ENCODE data around the gene SYNE1. TPM values are rescaled to one million over a fixed set of nuclear protein-coding genes. Genes with fewer than 3 reads are reported as not detected.

SYNE1 gene
- total RNA-seq, 1 donor from 2014 or later = 6.0 TPM

DNA sequence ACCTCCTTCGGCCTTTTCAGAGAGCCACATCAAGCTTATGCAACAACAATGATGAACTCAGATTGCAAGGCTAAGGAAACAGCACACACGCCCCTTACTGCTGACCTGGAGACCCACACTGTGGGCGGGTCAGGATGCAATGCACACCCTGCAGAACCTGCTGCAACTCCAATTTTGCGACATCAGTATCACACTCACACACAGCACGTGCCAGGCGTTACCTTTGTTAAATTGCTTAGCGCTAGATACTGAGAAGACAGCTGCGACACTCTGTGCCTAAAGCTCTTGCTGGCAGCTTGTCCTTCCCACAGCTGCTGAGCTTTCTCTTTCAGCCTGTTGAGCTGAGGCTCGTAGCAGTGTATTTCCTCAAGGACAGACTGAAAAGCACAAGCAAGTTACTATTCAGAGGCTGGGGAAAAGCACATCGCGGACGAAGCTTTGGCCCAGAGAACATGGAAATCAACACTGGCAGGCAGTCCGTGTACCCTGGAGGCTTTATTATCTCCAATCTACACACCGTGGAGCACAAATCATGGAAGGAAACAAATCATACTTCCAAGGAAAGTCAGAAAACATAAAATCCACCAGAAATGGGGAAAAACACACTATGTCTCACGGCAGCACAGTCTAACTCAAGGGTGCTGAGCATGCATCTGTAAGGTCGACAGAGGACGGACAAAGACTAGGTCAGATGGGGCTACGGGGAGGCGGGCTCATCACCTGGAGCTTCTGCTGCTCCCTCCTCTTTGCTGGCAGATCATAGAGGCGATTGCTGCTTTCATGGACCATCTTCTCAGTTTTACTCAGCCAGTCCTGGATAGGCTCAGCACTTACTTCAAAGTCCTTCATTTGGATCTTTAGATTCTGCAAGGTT, 268.2 kb downstream of the SYNE1 start:
- peak; percentile 55 for DNase-seq (ENCODE audit: low spot score)
- Mint-ChIP-seq H3K4me1 (peaks cover 14% of the 10 kb centered on the region), H3K27ac (peak overlapping the region; percentile 32), H3K4me3 (no peak overlapping the region), H3K27me3 (ENCODE audit: insufficient read depth, low read depth) (peaks cover 3% of the 10 kb centered on the region), H3K9me3 (no peaks in the 10 kb centered on the region), H3K36me3 (peaks cover 22% of the 10 kb centered on the region)
- Histone ChIP-seq H3K79me2 (ENCODE audit: low read depth) (no peaks in the 10 kb centered on the region), H3K4me3 (no peak overlapping the region), H3K27me3 (no peaks in the 10 kb centered on the region), H3F3A (ENCODE audit: low read depth) (no peaks in the 10 kb centered on the region), H3K27ac (peak overlapping the region; percentile 41), H3K9ac (no peak overlapping the region), H3K36me3 (no peaks in the 10 kb centered on the region), H3K9me3 (ENCODE audit: low read depth) (no peaks in the 10 kb centered on the region), H3K4me2 (no peak overlapping the region), H2AFZ (replicated peaks) (peak overlapping the region; percentile 77), H4K20me1 (ENCODE audit: low read depth) (no peaks in the 10 kb centered on the region), H3K4me1 (no peaks in the 10 kb centered on the region)
- no peak for TF ChIP-seq CTCF (IDR thresholded peaks at IDR 0.05)
- no peak for TF ChIP-seq EZH2 (IDR thresholded peaks at IDR 0.05)
- TF ChIP-seq EZH2phosphoT487 (IDR thresholded peaks at IDR 0.05) = no peak

DNA sequence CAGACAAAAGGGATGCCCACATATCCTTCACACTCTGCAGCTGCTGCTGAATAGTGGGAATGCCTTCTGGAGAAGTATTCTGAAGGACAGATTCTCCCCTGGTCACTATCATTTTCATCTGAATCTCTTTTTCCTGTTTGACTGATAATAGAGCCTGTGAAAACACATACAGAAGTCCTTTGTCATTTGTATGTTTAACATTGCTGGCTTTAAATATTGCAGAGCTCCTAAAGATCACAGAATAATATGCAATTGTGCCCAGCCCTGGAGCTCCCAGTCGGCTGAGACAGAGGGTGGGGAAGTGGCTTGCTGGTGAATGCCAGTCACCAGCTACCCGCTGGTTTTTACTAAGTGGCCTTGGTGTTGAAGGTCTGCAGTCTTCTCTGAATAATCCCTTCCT, 272.3 kb downstream of the SYNE1 start:
- Histone ChIP-seq H3F3A (ENCODE audit: low read depth) (no peaks in the 10 kb centered on the region), H4K20me1 (ENCODE audit: low read depth) (no peaks in the 10 kb centered on the region), H3K4me3 (no peak overlapping the region), H3K9ac (no peak overlapping the region), H3K79me2 (ENCODE audit: low read depth) (no peaks in the 10 kb centered on the region), H2AFZ (replicated peaks) (no peak overlapping the region), H3K4me2 (no peak overlapping the region), H3K4me1 (peaks cover 7% of the 10 kb centered on the region), H3K36me3 (no peaks in the 10 kb centered on the region), H3K27me3 (no peaks in the 10 kb centered on the region), H3K27ac (no peak overlapping the region), H3K9me3 (ENCODE audit: low read depth) (no peaks in the 10 kb centered on the region)
- Mint-ChIP-seq H3K36me3 (peaks cover 25% of the 10 kb centered on the region), H3K4me3 (no peak overlapping the region), H3K9me3 (no peaks in the 10 kb centered on the region), H3K27ac (no peak overlapping the region), H3K4me1 (peaks cover 14% of the 10 kb centered on the region), H3K27me3 (ENCODE audit: insufficient read depth, low read depth) (peaks cover 6% of the 10 kb centered on the region)
- TF ChIP-seq EZH2phosphoT487 (IDR thresholded peaks at IDR 0.05) (no peak), EZH2 (IDR thresholded peaks at IDR 0.05) (no peak), CTCF (IDR thresholded peaks at IDR 0.05) (no peak)
- no peak for DNase-seq (ENCODE audit: low spot score)

DNA sequence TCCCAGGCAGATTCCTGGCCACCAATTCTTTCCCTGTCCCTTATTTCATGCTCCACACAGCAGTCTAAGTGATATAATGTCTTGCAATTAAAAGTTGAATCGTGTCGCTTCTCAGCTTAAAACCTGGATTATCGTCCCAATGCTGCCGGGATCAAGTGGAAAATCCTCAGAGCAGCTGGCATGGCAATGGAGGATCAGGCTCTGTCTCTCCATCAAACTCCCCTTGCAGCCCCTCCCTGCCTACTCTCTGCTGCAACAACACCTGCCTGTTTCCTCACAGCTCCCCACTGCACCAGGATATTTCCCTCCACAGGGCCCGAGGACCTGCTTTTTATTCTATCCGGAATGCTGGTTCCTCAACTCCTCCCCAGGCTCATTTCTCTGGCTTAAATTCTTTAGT, 277.1 kb downstream of the SYNE1 start:
- H3K36me3 ChIP-seq = no peaks in the 10 kb centered on the region
- peaks cover 7% of the 10 kb centered on the region for H3K4me1 Mint-ChIP-seq
- H3K9me3 Mint-ChIP-seq = no peaks in the 10 kb centered on the region

More for the DNA sequence above, 277.1 kb downstream of the SYNE1 start:
- TF ChIP-seq EZH2phosphoT487 (IDR thresholded peaks at IDR 0.05) = no peak
- TF ChIP-seq CTCF (IDR thresholded peaks at IDR 0.05) = no peak
- no peak for TF ChIP-seq EZH2 (IDR thresholded peaks at IDR 0.05)
- Histone ChIP-seq H2AFZ (replicated peaks) (no peak overlapping the region), H3K9me3 (ENCODE audit: low read depth) (no peaks in the 10 kb centered on the region), H3K79me2 (ENCODE audit: low read depth) (no peaks in the 10 kb centered on the region), H3K27me3 (no peaks in the 10 kb centered on the region), H3K4me1 (peaks cover 12% of the 10 kb centered on the region), H3F3A (ENCODE audit: low read depth) (no peaks in the 10 kb centered on the region), H3K4me3 (no peak overlapping the region), H3K27ac (no peak overlapping the region), H4K20me1 (ENCODE audit: low read depth) (no peaks in the 10 kb centered on the region), H3K9ac (no peak overlapping the region), H3K4me2 (no peak overlapping the region)
- H3K4me3 Mint-ChIP-seq = no peak overlapping the region
- peaks cover 6% of the 10 kb centered on the region for H3K27me3 Mint-ChIP-seq (ENCODE audit: insufficient read depth, low read depth)
- no peak overlapping the region for H3K27ac Mint-ChIP-seq
- peaks cover 23% of the 10 kb centered on the region for H3K36me3 Mint-ChIP-seq
- no peak for DNase-seq (ENCODE audit: low spot score)

All from neural progenitor cell (in vitro differentiated cells).